ENCODE results near the gene GYG2. TPM values are rescaled to one million over a fixed set of nuclear protein-coding genes. Genes with fewer than 3 reads are reported as not detected.

Gene GYG2
- polyA plus RNA-seq, 1 of the 3 experiments (the other 2 are of a cell fraction): 1.8 TPM

DNA sequence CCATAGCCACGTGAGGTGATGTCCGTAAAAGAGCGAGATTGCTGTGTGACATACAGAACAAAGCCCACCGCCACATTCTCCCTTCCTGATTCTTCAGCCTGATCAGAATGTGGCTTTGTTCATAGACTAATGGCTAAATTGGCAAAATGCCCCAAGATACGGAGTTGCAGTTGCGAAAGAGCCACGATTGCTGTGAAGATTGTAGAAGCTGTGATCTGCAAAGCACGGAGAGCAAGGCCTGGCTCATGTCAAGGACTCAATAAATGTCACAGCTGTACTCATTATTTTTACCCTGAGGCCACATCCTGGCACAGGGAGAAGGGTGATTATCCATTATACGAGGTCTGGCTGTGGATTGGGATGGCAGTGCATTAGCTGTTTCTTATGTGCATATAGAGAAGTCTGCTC, 66.2 kb downstream of the GYG2 start:
- Histone ChIP-seq H3K4me1 (ENCODE audit: control insufficient read depth in 1 of 2, insufficient read depth in 2 of 2, low read depth in 1 of 2, low read length in 1 of 2) (peaks cover 0 to 6% of the 10 kb centered on the region in 2 experiments; a peak in 2 of 4 replicates), H3K27ac (ENCODE audit: low read depth in 2 of 2, low read length in 1 of 2) (peak overlapping the region in 1 of 2 experiments; percentile 93; a peak in 2 of 4 replicates), H3K27me3 (ENCODE audit: insufficient read depth) (no peaks in the 10 kb centered on the region), H3F3A (replicated peaks; ENCODE audit: insufficient read depth) (no peaks in the 10 kb centered on the region), H3K4me2 (0 out of 2 replicates have a peak overlapping the region, but pooled peaks have one; percentile 34), H2AFZ (ENCODE audit: low read depth) (no peak overlapping the region), H4K20me1 (ENCODE audit: insufficient read depth) (no peaks in the 10 kb centered on the region), H3K4me3 (ENCODE audit: low read depth in 2 of 2, low read length in 1 of 2) (no peak overlapping the region), H3K9ac (no peak overlapping the region), H3K36me3 (replicated peaks in 1 of 2; ENCODE audit: control insufficient read depth in 1 of 2, insufficient read depth in 2 of 2, low read length in 1 of 2) (no peaks in the 10 kb centered on the region), H3K9me2 (no peaks in the 10 kb centered on the region), H3K79me2 (ENCODE audit: insufficient read depth) (no peaks in the 10 kb centered on the region), H3K9me3 (no peaks in the 10 kb centered on the region)
- ChIA-PET POLR2A (interaction anchor here (2.6 kb wide), 1 partner anchor 34 kb away, joined by 39 read pairs; the partner anchor contains the start of gene ARSD), CTCF (interaction anchor here (1.2 kb wide), 1 partner anchor 34 kb away, joined by 5 read pairs; the partner anchor contains the start of gene ARSD)
- DNase-seq: peak; percentile 72
- TF ChIP-seq, protein P1, sequence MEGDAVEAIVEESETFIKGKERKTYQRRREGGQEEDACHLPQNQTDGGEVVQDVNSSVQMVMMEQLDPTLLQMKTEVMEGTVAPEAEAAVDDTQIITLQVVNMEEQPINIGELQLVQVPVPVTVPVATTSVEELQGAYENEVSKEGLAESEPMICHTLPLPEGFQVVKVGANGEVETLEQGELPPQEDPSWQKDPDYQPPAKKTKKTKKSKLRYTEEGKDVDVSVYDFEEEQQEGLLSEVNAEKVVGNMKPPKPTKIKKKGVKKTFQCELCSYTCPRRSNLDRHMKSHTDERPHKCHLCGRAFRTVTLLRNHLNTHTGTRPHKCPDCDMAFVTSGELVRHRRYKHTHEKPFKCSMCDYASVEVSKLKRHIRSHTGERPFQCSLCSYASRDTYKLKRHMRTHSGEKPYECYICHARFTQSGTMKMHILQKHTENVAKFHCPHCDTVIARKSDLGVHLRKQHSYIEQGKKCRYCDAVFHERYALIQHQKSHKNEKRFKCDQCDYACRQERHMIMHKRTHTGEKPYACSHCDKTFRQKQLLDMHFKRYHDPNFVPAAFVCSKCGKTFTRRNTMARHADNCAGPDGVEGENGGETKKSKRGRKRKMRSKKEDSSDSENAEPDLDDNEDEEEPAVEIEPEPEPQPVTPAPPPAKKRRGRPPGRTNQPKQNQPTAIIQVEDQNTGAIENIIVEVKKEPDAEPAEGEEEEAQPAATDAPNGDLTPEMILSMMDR (IDR thresholded peaks at IDR 0.05): no peak
- TF ChIP-seq RCOR1 (IDR thresholded peaks at IDR 0.05; ENCODE audit: low read length) (peak; percentile 93), JUND (IDR thresholded peaks at IDR 0.05) (peak; percentile 58), ELF1 (IDR thresholded peaks at IDR 0.05) (no peak), MXI1 (IDR thresholded peaks at IDR 0.05; ENCODE audit: low read depth, low read length) (peak; percentile 23; the same call in 1 of the 2 replicates), TEAD4 (IDR thresholded peaks at IDR 0.05; ENCODE audit: borderline replicate concordance, insufficient read depth) (peak; percentile 78; the same call in 1 of the 2 replicates), RAD21 (IDR thresholded peaks at IDR 0.05; ENCODE audit: low read length) (peak; percentile 6; the same call in 1 of the 2 replicates), POLR2AphosphoS5 (IDR thresholded peaks at IDR 0.05; ENCODE audit: low read depth, low read length) (peak; percentile 82), EP300 (IDR thresholded peaks at IDR 0.05; ENCODE audit: borderline replicate concordance in 1 of 2, low read depth in 1 of 2, low read length in 1 of 2) (peak; percentile 43 to 98; a peak in 3 of 4 replicates), USF2 (IDR thresholded peaks at IDR 0.05; ENCODE audit: borderline replicate concordance, low read depth, low read length) (no peak), NRF1 (IDR thresholded peaks at IDR 0.05; ENCODE audit: low read depth, low read length) (no peak), EZH2phosphoT487 (IDR thresholded peaks at IDR 0.05; ENCODE audit: borderline replicate concordance, low read depth) (no peak), CHD2 (IDR thresholded peaks at IDR 0.05; ENCODE audit: low read length, partially characterized antibody) (peak; percentile 89), MAX (IDR thresholded peaks at IDR 0.05; ENCODE audit: low read depth) (no peak), SIN3A (IDR thresholded peaks at IDR 0.05; ENCODE audit: borderline replicate concordance, low read depth, low read length) (no peak; the same call in 1 of the 2 replicates), FOXM1 (IDR thresholded peaks at IDR 0.05; ENCODE audit: low read depth) (peak; percentile 70), GATA2 (CRISPR knock-in tag; IDR thresholded peaks at IDR 0.05) (peak; percentile 99), FOXJ3 (CRISPR knock-in tag; IDR thresholded peaks at IDR 0.05) (peak; percentile 78; the same call in 1 of the 2 replicates), NFIC (IDR thresholded peaks at IDR 0.05; ENCODE audit: borderline replicate concordance) (peak; percentile 89), GABPA (IDR thresholded peaks at IDR 0.05; ENCODE audit: low read depth) (no peak), TAF1 (IDR thresholded peaks at IDR 0.05; ENCODE audit: borderline replicate concordance, low read depth, low read length) (no peak), MEF2A (IDR thresholded peaks at IDR 0.05; ENCODE audit: borderline replicate concordance, low read depth) (no peak), PBX3 (IDR thresholded peaks at IDR 0.05) (peak; percentile 93), TCF12 (IDR thresholded peaks at IDR 0.05) (peak; percentile 97)
- TF ChIP-seq, protein P2, sequence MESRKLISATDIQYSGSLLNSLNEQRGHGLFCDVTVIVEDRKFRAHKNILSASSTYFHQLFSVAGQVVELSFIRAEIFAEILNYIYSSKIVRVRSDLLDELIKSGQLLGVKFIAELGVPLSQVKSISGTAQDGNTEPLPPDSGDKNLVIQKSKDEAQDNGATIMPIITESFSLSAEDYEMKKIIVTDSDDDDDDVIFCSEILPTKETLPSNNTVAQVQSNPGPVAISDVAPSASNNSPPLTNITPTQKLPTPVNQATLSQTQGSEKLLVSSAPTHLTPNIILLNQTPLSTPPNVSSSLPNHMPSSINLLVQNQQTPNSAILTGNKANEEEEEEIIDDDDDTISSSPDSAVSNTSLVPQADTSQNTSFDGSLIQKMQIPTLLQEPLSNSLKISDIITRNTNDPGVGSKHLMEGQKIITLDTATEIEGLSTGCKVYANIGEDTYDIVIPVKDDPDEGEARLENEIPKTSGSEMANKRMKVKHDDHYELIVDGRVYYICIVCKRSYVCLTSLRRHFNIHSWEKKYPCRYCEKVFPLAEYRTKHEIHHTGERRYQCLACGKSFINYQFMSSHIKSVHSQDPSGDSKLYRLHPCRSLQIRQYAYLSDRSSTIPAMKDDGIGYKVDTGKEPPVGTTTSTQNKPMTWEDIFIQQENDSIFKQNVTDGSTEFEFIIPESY (IDR thresholded peaks at IDR 0.05; ENCODE audit: borderline replicate concordance, low read depth): peak; percentile 29; the same call in 1 of the 2 replicates
- TF ChIP-seq, protein P3, sequence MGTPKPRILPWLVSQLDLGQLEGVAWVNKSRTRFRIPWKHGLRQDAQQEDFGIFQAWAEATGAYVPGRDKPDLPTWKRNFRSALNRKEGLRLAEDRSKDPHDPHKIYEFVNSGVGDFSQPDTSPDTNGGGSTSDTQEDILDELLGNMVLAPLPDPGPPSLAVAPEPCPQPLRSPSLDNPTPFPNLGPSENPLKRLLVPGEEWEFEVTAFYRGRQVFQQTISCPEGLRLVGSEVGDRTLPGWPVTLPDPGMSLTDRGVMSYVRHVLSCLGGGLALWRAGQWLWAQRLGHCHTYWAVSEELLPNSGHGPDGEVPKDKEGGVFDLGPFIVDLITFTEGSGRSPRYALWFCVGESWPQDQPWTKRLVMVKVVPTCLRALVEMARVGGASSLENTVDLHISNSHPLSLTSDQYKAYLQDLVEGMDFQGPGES (IDR thresholded peaks at IDR 0.05; ENCODE audit: low read depth, low read length): no peak
- WGBS (ENCODE audit: low lambda C conversion rate): 4% methylated on average over 9 of the region's 9 CpGs

All from SK-N-SH (cell line).